ENCODE measurements around the gene PRF1. TPM values are rescaled to one million over a fixed set of nuclear protein-coding genes. Genes with fewer than 3 reads are reported as not detected.

PRF1 gene
- total and polyA plus RNA-seq, 11 donors = 0.50 to 19.4 (median 1.0) TPM

DNA sequence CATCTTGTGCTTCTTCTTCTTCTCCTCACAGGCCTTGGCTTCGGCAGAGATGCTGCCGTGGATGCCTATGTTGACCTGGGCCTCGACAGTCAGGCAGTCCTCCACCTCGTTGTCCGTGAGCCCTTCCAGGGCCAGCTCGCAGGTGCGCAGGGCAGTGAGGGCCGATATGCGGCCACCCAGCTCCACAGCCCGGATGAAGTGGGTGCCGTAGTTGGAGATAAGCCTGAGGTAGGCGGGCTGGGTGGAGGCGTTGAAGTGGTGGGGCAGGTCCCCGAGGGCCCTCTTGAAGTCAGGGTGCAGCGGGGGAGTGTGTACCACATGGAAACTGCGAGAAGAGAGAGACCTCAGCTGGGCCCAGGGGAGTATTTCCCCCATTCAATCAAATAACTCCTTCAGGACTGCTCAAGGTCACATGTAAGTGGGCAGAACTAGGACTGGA lies 3.7 kb downstream of the PRF1 start:
- H3K9me3 ChIP-seq = no peaks in the 10 kb centered on the region
- DNase-seq (no peak), ATAC-seq (no peak)
- peaks cover 0 to 10% (median 0%) of the 10 kb centered on the region in 12 donors for H3K4me1 ChIP-seq
- intact Hi-C loops (cut with DNase I) = no loop called here
- H3K27me3 ChIP-seq = no peaks in the 10 kb centered on the region
- H3K36me3 ChIP-seq = no peaks in the 10 kb centered on the region
- no peak overlapping the region for H3K4me3 ChIP-seq
- H3K27ac ChIP-seq = no peak overlapping the region
- TF ChIP-seq, protein P1, sequence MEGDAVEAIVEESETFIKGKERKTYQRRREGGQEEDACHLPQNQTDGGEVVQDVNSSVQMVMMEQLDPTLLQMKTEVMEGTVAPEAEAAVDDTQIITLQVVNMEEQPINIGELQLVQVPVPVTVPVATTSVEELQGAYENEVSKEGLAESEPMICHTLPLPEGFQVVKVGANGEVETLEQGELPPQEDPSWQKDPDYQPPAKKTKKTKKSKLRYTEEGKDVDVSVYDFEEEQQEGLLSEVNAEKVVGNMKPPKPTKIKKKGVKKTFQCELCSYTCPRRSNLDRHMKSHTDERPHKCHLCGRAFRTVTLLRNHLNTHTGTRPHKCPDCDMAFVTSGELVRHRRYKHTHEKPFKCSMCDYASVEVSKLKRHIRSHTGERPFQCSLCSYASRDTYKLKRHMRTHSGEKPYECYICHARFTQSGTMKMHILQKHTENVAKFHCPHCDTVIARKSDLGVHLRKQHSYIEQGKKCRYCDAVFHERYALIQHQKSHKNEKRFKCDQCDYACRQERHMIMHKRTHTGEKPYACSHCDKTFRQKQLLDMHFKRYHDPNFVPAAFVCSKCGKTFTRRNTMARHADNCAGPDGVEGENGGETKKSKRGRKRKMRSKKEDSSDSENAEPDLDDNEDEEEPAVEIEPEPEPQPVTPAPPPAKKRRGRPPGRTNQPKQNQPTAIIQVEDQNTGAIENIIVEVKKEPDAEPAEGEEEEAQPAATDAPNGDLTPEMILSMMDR (IDR thresholded peaks at IDR 0.05) = no peak
- no peak for TF ChIP-seq POLR2A (IDR thresholded peaks at IDR 0.05)
- 90 to 95% (median 91%) methylated on average over 16 of the region's 16 CpGs for WGBS, 4 donors

DNA sequence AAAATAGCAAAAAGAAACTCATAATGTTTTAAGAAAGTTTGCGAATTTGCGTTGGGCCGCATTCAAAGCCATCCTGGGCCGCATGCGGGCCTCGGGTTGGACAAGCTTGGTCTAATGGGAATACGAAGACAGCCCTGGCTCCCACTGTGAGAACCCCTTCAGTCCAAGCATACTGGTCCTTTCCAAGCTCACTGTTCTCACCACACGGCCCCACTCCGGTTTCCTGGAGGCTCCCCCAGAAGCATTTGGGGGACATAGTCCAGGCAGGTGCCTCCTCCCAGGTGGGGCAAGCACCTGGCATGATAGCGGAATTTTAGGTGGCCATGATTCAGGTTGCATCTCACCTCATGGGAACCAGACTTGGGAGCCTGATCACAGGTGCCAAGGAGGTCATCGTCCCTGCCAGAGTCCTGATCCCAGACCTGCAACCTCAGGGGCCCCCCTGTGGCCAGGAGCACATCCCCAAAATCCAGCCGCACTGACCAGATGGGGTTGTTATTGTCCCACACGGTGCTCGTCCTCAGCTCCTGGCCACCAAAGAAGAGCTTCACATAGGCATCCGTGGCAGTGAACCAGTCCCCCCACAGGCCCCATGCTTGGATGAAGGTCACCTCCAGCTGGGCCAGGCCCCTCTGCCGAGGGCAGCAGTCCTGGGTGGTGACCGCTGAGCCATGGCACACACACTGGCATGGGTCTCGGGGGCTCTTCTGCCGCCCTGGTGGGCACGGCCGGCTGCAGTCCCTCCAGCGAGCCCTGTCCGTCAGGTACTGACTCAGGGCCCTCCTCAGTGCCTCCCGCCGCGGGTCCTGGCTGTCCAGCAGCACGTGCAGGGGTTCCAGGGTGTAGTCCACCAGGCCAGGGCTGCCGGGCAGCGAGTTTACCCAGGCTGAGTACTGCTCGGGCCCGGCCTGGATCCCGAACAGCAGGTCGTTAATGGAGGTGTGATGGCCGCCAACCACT lies 4.4 kb downstream of the PRF1 start:
- TF ChIP-seq POLR2A (IDR thresholded peaks at IDR 0.05) = no peak
- TF ChIP-seq, protein P1 (IDR thresholded peaks at IDR 0.05) = no peak
- Histone ChIP-seq H3K9me3 (no peaks in the 10 kb centered on the region), H3K4me1 (peaks cover 0 to 10% (median 0%) of the 10 kb centered on the region in 12 donors), H3K4me3 (no peak overlapping the region), H3K36me3 (no peaks in the 10 kb centered on the region), H3K27ac (no peak overlapping the region), H3K27me3 (no peaks in the 10 kb centered on the region)
- intact Hi-C loops (cut with DNase I) = no loop called here
- no peak for ATAC-seq
- no peak for DNase-seq
- 94 to 96% (median 95%) methylated on average over 24 to 34 of the region's 34 CpGs for WGBS, 4 donors

DNA sequence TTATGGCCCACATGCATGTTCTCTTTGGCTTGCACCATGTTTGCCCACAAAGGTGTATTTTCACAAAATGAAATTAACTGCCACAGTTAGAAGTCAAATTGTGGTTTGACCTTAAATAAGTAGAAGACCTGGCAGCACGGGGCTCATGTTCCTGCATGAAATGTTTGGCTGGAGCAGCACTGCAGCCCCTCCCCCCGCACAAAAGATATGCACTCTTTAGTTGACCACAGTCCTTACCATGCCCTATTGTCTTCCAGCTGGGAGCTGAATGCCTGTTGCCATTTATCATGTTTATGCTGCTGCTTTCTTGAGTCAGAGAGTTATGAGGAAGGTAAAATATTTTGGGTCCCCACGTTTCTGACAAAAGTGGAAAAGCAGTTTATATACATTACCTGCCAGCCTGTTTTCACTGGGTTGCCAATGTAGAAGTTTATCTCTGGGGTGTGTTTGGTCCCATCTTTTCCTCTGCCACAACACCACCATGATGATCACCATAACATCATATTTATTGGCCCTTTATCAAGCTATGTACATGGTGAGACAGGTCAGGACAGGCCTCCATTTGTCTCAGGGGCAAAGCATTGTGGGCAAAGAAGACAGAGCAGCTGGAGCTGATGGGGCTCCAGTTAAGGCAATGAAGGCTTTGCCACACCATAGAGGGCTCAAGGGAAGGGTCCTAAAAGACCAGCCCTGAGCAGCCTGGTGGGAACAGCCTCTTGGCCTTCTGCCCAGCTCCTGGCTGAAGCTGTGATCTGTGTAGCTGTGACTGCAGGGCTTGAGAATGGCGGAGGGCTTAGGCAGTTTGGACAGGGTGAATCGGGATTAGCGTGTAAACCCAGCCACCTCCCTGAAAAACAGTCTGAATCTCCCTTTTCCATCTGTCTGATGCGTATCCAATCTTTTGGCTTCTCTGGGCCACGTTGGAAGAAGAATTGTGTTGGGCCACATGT lies 5.4 kb downstream of the PRF1 start:
- H3K36me3 ChIP-seq = no peaks in the 10 kb centered on the region
- TF ChIP-seq, protein P1 (IDR thresholded peaks at IDR 0.05) = no peak
- no peak for TF ChIP-seq POLR2A (IDR thresholded peaks at IDR 0.05)
- 82 to 90% (median 85%) methylated on average over 8 of the region's 8 CpGs for WGBS, 4 donors
- DNase-seq = no peak
- H3K27ac ChIP-seq = peak overlapping the region in 1 of 12 donors; percentile 2
- H3K4me1 ChIP-seq = peaks cover 0 to 10% (median 0%) of the 10 kb centered on the region in 12 donors
- intact Hi-C loops (cut with DNase I) = no loop called here
- H3K9me3 ChIP-seq = no peaks in the 10 kb centered on the region
- no peak for ATAC-seq
- no peak overlapping the region for H3K4me3 ChIP-seq
- no peaks in the 10 kb centered on the region for H3K27me3 ChIP-seq
